Type B pancreatic cell (in vitro differentiated cells): ENCODE data around the gene HOXB8. TPM values are rescaled to one million over a fixed set of nuclear protein-coding genes. Genes with fewer than 3 reads are reported as not detected.

Source experiments
- DNase-seq: peaks from one replicate; pipeline ENCODE4 v3.0.0; 2021; ENCODE audit warnings: mixed read lengths; ENCODE audit not compliant: unreplicated experiment; ENCODE audit errors: extremely low spot score
- H3K27ac Mint-ChIP-seq: 2 replicates; pipeline ENCODE4 v1.8.0; 2021; ENCODE audit warnings: mild to moderate bottlenecking, mixed read lengths
- H3K27me3 Mint-ChIP-seq: 2 replicates; pipeline ENCODE4 v1.8.0; 2021; ENCODE audit warnings: mixed read lengths
- H3K36me3 Mint-ChIP-seq: 2 replicates; pipeline ENCODE4 v1.8.0; 2021; ENCODE audit warnings: mixed read lengths
- H3K4me1 Mint-ChIP-seq: one replicate; pipeline ENCODE4 v1.8.0; 2021; ENCODE audit warnings: mixed read lengths; ENCODE audit not compliant: unreplicated experiment
- H3K4me3 Mint-ChIP-seq: 2 replicates; pipeline ENCODE4 v1.8.0; 2021; ENCODE audit warnings: mild to moderate bottlenecking, mixed read lengths
- H3K9me3 Mint-ChIP-seq: 2 replicates; pipeline ENCODE4 v1.8.0; 2021; ENCODE audit warnings: mixed read lengths
- total RNA-seq: library from RNA; stranded (reverse); gene quantifications from 2 replicates; pipeline ENCODE4 v1.2.1, GENCODE V29; 2021; ENCODE audit warnings: low replicate concordance
- TF ChIP-seq, protein P1 (sequence below): fragments of 200-600 bp; sonication (generic); conservative IDR thresholded peaks from 2 replicates; pipeline ENCODE4 v1.5.0; 2021; ENCODE audit warnings: antibody characterized with exemption, mild to moderate bottlenecking

Gene HOXB8
- total RNA-seq, 1 donor from 2014 or later: 16.0 TPM

DNA sequence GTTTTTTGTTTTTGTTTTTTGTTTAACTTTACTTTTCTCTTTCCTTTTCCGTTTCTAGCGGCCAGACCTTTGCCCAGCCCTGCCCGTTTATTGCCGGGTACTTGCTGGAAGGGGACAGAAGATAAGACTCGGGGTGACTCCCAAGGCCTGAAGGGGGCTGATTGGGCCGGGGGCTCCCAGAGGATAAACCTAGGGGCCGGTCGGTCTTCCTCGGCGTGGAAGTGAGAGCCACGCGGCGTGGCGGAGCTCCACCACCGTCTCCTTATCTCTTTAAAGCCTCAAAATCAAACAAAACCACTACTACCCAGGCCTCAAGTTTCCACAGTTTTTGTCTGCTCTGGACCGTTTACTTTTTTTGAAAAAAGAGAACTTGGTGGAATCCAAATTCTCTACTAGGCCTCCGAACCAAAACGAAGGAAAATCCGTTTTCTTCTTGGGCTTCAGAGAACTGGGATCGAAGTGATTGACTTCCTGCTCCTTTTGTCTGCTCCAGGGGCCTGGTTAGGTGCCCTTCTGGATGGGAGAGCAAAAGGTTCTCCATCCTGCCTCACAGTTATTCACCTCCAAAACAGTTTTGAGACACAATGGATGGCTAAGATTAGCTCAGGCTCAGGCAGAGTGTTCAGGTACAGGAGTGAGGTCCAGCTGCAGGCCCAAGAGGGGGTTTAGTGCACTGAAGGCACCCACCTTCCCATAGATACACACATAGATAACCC, 19.6 kb upstream of the HOXB8 start:
- Mint-ChIP-seq H3K27ac (no peak overlapping the region), H3K4me3 (no peak overlapping the region)

DNA sequence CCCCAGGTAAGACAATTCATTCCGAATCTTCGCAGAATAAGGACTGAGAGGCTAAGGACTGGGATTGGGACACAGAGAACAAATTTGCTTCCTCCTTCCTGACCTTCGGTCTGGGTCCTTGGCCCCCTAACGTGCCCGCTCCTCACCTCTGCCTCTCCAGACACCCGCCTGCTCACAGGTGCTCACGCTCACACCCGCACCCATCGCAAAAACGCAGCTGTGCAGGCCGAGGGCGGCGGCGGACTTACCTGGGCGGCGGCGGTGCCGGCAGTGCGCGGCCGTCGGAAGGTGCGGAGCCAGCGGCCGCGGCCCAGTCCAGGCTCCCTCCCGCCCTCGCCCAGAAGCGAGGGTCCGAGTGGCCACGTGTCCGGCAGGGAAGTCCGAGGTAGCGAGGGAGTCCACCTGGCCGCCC, 18.2 kb upstream of the HOXB8 start:
- Mint-ChIP-seq H3K36me3 (no peaks in the 10 kb centered on the region), H3K4me3 (no peak overlapping the region), H3K27ac (no peak overlapping the region), H3K27me3 (peaks cover 100% of the 10 kb centered on the region), H3K4me1 (peaks cover 3% of the 10 kb centered on the region), H3K9me3 (no peaks in the 10 kb centered on the region)
- no peak for DNase-seq
- TF ChIP-seq, protein P1, sequence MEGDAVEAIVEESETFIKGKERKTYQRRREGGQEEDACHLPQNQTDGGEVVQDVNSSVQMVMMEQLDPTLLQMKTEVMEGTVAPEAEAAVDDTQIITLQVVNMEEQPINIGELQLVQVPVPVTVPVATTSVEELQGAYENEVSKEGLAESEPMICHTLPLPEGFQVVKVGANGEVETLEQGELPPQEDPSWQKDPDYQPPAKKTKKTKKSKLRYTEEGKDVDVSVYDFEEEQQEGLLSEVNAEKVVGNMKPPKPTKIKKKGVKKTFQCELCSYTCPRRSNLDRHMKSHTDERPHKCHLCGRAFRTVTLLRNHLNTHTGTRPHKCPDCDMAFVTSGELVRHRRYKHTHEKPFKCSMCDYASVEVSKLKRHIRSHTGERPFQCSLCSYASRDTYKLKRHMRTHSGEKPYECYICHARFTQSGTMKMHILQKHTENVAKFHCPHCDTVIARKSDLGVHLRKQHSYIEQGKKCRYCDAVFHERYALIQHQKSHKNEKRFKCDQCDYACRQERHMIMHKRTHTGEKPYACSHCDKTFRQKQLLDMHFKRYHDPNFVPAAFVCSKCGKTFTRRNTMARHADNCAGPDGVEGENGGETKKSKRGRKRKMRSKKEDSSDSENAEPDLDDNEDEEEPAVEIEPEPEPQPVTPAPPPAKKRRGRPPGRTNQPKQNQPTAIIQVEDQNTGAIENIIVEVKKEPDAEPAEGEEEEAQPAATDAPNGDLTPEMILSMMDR: no peak

More for the DNA sequence above, 19.6 kb upstream of the HOXB8 start:
- no peak for DNase-seq
- Mint-ChIP-seq H3K36me3 (no peaks in the 10 kb centered on the region), H3K4me1 (peaks cover 3% of the 10 kb centered on the region), H3K9me3 (no peaks in the 10 kb centered on the region), H3K27me3 (peaks cover 100% of the 10 kb centered on the region)
- TF ChIP-seq, protein P1: no peak

DNA sequence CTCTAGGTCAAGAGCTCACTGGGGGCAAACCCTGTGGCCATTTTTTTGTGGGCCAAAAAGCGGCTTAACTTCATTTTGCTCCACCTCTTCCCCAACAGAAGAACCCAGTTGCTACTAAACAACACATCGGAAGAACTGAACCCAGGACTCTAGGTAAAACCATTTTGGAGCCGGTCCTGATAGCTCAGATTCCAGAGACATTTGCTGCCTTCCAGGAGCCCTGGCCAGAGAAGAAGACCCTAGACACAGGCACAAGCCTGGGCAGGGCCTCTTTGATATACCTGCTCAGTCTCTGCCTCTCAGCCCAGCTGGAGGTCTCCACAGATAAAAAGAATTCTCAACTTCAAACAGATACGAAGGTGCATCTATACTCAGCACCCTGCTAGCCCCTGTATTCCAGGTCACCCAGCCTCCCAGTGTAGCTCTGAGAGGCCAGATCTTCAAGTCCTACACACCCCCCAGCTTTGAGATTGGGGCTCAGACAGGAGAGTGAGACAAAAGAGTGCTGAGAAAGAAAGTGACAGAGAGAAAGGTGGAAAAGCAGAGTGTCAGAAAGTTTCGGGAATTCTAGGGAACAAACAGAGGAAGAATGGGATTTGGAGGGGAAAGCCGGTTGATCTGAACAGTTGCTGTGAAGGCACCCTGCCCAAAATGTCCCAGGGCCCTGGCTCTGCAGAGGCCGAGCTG, 17.6 kb upstream of the HOXB8 start:
- DNase-seq: no peak
- no peak overlapping the region for H3K27ac Mint-ChIP-seq
- H3K4me1 Mint-ChIP-seq: peaks cover 3% of the 10 kb centered on the region
- TF ChIP-seq, protein P1: no peak
- peak overlapping the region; percentile 61 for H3K4me3 Mint-ChIP-seq
- no peaks in the 10 kb centered on the region for H3K36me3 Mint-ChIP-seq
- no peaks in the 10 kb centered on the region for H3K9me3 Mint-ChIP-seq
- peaks cover 100% of the 10 kb centered on the region for H3K27me3 Mint-ChIP-seq

DNA sequence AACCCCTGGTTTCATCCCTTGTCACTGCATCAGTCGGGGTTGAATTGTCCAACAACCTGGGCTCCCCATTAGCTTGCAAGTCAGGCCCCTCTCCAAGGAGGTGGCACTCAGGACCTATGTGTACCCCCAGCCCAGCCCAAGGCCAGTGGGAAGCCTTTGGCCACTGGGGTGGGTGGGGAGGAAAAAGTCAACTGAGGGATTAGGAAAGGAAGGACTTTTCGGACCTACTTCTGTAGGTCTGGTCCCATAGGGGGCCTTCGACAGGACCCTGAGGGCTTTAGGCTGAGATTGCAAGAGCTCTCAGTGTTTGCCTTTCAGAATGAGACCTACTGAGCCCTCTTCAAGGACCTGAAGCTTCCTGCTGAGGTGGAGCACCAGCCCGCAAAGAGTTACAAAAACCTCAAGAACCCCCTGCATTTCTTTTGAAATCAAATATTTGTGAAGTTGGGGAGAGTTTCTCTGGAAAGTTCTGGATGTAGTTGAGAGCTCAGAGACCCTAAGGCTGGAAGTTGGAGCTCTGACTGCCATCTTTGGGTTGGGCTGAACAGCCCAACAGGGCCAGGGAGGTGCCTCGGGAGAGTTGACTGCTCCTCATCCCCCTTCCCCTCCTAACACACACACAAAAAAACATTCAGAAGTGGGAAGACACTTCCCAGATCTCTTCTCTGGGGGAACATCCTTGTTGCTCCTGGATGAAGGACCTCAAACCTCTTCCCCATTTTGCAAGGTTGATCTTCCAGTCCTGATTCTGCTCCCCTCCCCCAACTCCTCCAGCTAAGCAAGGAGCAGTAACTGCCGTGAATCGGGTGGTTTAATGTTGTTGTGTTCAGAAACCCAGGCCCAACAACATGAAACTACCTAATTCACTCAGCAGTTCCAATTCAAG, 16.8 kb upstream of the HOXB8 start:
- H3K27me3 Mint-ChIP-seq: peaks cover 100% of the 10 kb centered on the region
- TF ChIP-seq, protein P1: no peak
- no peak for DNase-seq
- H3K4me3 Mint-ChIP-seq: no peak overlapping the region
- H3K9me3 Mint-ChIP-seq: no peaks in the 10 kb centered on the region
- H3K27ac Mint-ChIP-seq: no peak overlapping the region
- no peaks in the 10 kb centered on the region for H3K36me3 Mint-ChIP-seq
- H3K4me1 Mint-ChIP-seq: peaks cover 5% of the 10 kb centered on the region

DNA sequence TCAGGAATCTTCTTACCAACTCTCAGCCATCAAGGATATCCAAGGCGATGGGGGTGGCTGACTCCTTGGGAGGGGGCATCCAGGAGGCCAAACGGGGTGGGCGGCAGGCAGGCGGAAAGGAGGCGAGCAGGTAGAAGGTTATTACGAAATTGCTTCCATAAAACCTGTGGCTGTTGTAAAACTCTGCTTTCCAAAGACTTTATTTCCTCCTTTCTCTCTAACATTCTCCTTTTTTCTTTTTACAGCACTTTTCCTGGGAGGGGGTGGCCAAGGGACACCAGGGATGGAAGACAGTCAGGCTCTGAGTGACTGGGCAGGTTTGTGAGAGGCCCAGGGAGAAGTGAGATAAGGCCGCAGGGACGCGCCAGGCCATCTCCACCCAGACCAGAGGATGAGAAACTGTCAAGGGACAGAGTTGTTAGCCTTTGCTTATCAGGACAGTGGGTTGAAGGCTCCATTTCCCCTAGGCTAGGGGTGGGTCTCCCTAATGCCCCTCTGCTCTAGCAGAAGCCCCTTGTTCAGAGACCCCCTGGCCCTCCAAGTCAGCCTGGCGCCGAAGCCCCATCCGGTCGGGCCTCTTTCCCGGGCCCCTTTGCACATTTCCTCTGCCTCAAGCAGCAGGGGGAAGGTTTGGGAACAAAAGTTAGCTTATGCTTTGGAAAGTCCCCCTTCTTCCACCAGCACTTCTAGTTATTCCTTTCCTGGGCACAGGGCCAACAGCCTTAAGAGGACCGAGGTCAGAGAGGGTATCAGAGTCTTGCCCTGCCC, 16.0 kb upstream of the HOXB8 start:
- Mint-ChIP-seq H3K36me3 (no peaks in the 10 kb centered on the region), H3K27ac (no peak overlapping the region), H3K4me1 (peaks cover 9% of the 10 kb centered on the region), H3K27me3 (peaks cover 100% of the 10 kb centered on the region), H3K9me3 (no peaks in the 10 kb centered on the region), H3K4me3 (no peak overlapping the region)
- TF ChIP-seq, protein P1: no peak
- no peak for DNase-seq
